BE2C (cell line): ENCODE measurements around the gene TRPV4.

Experiments
- DNase-seq: peaks from one replicate; pipeline ENCODE4 v3.0.0-alpha.2; 2020
- H3K27me3 ChIP-seq: fragments of 250-450 bp; sonication (Bioruptor Pico); 2 replicates; pipeline ENCODE4 v1.5.1; 2020; ENCODE audit warnings: mild to moderate bottlenecking
- H3K36me3 ChIP-seq: fragments of 250-450 bp; sonication (Bioruptor Pico); 2 replicates; pipeline ENCODE4 v1.5.1; 2020; ENCODE audit warnings: mild to moderate bottlenecking
- H3K4me1 ChIP-seq: fragments of 250-450 bp; sonication (Bioruptor Pico); 2 replicates; pipeline ENCODE4 v1.5.1; 2020
- H3K4me3 ChIP-seq: 2 replicates; pipeline ENCODE4 v1.5.1; 2011; ENCODE audit warnings: low read depth, low read length
- H3K9me3 ChIP-seq: fragments of 250-450 bp; sonication (Bioruptor Pico); 2 replicates; pipeline ENCODE4 v1.5.1; 2020
- CTCF ChIP-seq: IDR thresholded peaks from 2 replicates; pipeline ENCODE4 v1.5.1; 2012; ENCODE audit warnings: mild to moderate bottlenecking, low read depth, low read length

Gene TRPV4

DNA sequence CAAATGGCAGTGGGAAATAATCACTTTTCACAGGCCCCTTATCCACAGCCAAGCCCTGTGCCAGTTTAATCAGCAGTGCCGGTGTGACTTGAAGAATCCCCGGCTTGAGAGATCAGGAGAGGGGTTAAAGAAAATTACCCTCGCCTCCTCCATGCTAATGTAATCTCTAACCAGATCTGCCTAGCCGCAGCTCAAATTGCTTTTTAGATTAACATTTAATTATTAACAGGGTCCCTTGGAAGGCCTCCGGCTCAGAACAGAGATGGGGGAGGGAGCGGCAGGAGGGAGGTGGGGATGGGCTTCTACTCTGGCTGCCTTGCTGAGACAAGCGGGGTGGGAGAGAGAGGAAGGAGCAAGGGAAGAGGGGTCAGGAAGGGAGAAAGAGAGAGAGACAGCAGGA, 95.6 kb downstream of the TRPV4 start:
- H3K4me1 ChIP-seq: peaks cover 91% of the 10 kb centered on the region
- no peaks in the 10 kb centered on the region for H3K27me3 ChIP-seq
- H3K9me3 ChIP-seq: no peaks in the 10 kb centered on the region
- DNase-seq: peak; percentile 37
- TF ChIP-seq CTCF: no peak
- H3K4me3 ChIP-seq: peak overlapping the region; percentile 12; the same call in 1 of the 2 replicates
- peaks cover 92% of the 10 kb centered on the region for H3K36me3 ChIP-seq

DNA sequence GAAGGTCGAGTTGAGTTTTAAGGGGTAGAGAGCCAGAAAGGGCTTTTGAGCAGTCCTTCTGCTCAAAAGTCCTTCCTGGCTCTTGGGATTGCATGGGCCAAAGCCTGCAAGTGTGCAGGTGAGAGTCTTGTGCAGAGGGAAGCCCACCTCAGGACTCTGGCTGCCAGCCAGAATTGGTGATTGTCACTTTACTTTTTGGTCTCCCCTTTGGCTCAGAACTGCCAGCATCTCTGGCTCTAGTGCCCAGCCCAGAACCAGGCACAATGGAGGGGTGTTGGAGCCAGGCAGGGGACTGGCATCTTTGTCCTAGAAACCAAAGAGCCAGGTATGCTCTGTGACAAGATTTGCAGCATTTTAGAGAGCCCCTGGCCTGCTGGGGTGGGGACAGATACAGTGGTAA, 96.1 kb downstream of the TRPV4 start:
- Histone ChIP-seq H3K36me3 (peaks cover 92% of the 10 kb centered on the region), H3K4me3 (peak overlapping the region; percentile 12; the same call in 1 of the 2 replicates), H3K27me3 (no peaks in the 10 kb centered on the region), H3K9me3 (no peaks in the 10 kb centered on the region), H3K4me1 (peaks cover 91% of the 10 kb centered on the region)
- no peak for TF ChIP-seq CTCF
- DNase-seq: peak; percentile 8

DNA sequence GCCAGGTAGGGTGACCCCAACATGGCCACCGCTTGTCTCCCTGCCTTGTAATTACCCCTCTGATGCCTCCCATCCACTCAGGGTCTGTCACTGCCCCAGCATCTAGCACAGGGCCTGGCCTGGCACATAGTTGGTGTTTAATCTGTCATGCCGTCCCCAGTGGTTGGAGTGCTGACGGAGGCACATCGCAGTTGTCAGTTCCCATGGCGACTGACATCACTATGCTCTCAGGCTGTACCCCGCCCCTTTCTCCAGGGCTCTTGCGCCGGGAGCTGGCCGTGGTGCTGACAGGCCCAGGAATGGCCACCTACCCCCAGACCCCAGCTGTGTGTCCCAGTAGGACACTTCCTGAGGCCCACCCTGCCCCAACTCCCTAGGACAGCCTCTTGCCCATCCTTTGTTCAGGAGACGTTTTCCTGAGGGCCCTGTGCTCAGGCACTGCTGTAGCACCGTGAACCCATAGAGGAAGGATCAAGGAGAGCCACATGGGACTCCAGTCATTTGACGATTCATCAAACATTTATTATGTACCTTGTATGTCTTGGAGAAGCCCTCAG, 96.6 kb downstream of the TRPV4 start:
- Histone ChIP-seq H3K27me3 (no peaks in the 10 kb centered on the region), H3K4me3 (no peak overlapping the region), H3K4me1 (peaks cover 91% of the 10 kb centered on the region), H3K36me3 (peaks cover 91% of the 10 kb centered on the region), H3K9me3 (no peaks in the 10 kb centered on the region)
- peak; percentile 72 for DNase-seq
- TF ChIP-seq CTCF: no peak

- H3K4me1 ChIP-seq: peaks cover 91% of the 10 kb centered on the region
- peaks cover 91% of the 10 kb centered on the region for H3K36me3 ChIP-seq
- DNase-seq: peak; percentile 22
- H3K4me3 ChIP-seq: no peak overlapping the region
- no peak for TF ChIP-seq CTCF
- H3K9me3 ChIP-seq: no peaks in the 10 kb centered on the region
- no peaks in the 10 kb centered on the region for H3K27me3 ChIP-seq
Measured at GRCh38 chr12:109735825-109736551, 97.2 kb downstream of the TRPV4 start.

DNA sequence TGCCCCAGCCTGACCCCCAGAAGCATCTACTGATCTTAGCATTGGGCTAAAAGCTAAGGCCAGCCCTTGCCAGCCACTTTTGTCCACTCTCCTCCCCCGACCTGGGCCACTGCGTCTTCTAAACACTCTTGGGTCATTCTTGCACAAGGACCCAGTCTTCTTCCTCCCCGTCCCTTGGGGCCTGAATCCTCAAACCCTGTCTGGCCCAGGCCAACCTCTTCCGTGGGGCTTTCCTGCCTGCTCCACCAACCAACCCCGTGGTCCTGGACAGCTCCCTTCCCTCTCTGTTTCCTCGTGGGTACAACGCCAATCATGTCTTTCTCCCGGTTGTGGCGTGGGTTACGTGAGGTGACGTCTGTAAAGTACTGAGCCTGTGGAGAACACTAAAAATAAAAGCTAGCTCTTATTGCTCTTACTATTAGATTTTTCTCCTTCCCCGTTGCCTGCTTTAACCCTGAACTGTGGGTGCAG, 98.1 kb downstream of the TRPV4 start:
- no peak overlapping the region for H3K4me3 ChIP-seq
- peaks cover 91% of the 10 kb centered on the region for H3K36me3 ChIP-seq
- H3K4me1 ChIP-seq: peaks cover 91% of the 10 kb centered on the region
- H3K9me3 ChIP-seq: no peaks in the 10 kb centered on the region
- H3K27me3 ChIP-seq: no peaks in the 10 kb centered on the region
- 0 out of 2 replicates have a peak, but pooled peaks have one; percentile 1 for TF ChIP-seq CTCF
- peak; percentile 11 for DNase-seq
